Loucy (cell line): ENCODE measurements around the gene RAB44.

ENCODE experiments used
- H2AFZ ChIP-seq: fragments of 200-600 bp; sonication (generic); 2 replicates; pipeline ENCODE4 v1.6.0; 2016; ENCODE audit warnings: antibody characterized with exemption, mild to moderate bottlenecking, low read length, moderate library complexity
- H3F3A ChIP-seq: fragments of 200-600 bp; 2 replicates; pipeline ENCODE4 v1.6.0; 2016; ENCODE audit warnings: antibody characterized with exemption, low read depth, mild to moderate bottlenecking
- H3K27me3 ChIP-seq: fragments of 200-600 bp; sonication (generic); 2 replicates; pipeline ENCODE4 v1.6.1; 2014; ENCODE audit warnings: low read length, mild to moderate bottlenecking; ENCODE audit not compliant: insufficient read depth, poor library complexity, severe bottlenecking
- H3K36me3 ChIP-seq: fragments of 200-600 bp; sonication (generic); 2 replicates; pipeline ENCODE4 v1.6.1; 2016; ENCODE audit warnings: low read length; ENCODE audit not compliant: insufficient read depth
- H3K4me1 ChIP-seq: fragments of 200-600 bp; sonication (generic); 2 replicates; pipeline ENCODE4 v1.5.1; 2014; ENCODE audit warnings: low read length, mild to moderate bottlenecking; ENCODE audit not compliant: insufficient read depth, poor library complexity, severe bottlenecking
- H3K4me2 ChIP-seq: fragments of 200-600 bp; sonication (generic); 2 replicates; pipeline ENCODE4 v1.6.0; 2014; ENCODE audit warnings: antibody characterized with exemption, low read length, low read depth, mild to moderate bottlenecking; ENCODE audit not compliant: poor library complexity, severe bottlenecking
- H3K4me3 ChIP-seq: fragments of 200-600 bp; sonication (generic); 2 replicates; pipeline ENCODE4 v1.5.1; 2014; ENCODE audit warnings: low read length, mild to moderate bottlenecking, mixed read lengths; ENCODE audit not compliant: poor library complexity, severe bottlenecking
- H3K79me2 ChIP-seq: fragments of 200-600 bp; sonication (generic); 2 replicates; pipeline ENCODE4 v1.6.1; 2014; ENCODE audit warnings: low read length; ENCODE audit not compliant: insufficient read depth
- H3K9ac ChIP-seq: fragments of 200-600 bp; sonication (generic); 2 replicates; pipeline ENCODE4 v1.6.0; 2014; ENCODE audit warnings: mild to moderate bottlenecking, low read depth, low read length, moderate library complexity; ENCODE audit not compliant: poor library complexity, severe bottlenecking
- H3K9me2 ChIP-seq: fragments of 200-600 bp; sonication (generic); replicated peaks from 2 replicates; pipeline ENCODE4 v1.6.1; 2016; ENCODE audit warnings: low read depth, low read length, mixed read lengths
- H3K9me3 ChIP-seq: fragments of 200-600 bp; sonication (generic); 2 replicates; pipeline ENCODE4 v1.6.1; 2014; ENCODE audit warnings: mild to moderate bottlenecking, antibody characterized with exemption, low read length, low read depth; ENCODE audit not compliant: insufficient read depth
- H4K20me1 ChIP-seq: fragments of 200-600 bp; sonication (generic); 2 replicates; pipeline ENCODE4 v1.6.0; 2014; ENCODE audit warnings: antibody characterized with exemption, low read length, mild to moderate bottlenecking; ENCODE audit not compliant: insufficient read depth, poor library complexity, severe bottlenecking
- CTCF ChIP-seq: fragments of 200-600 bp; sonication (generic); conservative IDR thresholded peaks from 2 replicates; pipeline ENCODE4 v1.5.1; 2014; ENCODE audit warnings: mild to moderate bottlenecking, antibody characterized with exemption, low read length
- EZH2phosphoT487 ChIP-seq: fragments of 200-600 bp; IDR thresholded peaks from 2 replicates; pipeline ENCODE4 v1.6.1; 2018; ENCODE audit warnings: antibody characterized with exemption, mild to moderate bottlenecking, moderate library complexity, borderline replicate concordance

RAB44 gene

GRCh38 chr6:36662380-36662779, 35.2 kb upstream of the RAB44 start:
- H4K20me1 ChIP-seq = no peaks in the 10 kb centered on the region
- no peaks in the 10 kb centered on the region for H3K36me3 ChIP-seq
- no peaks in the 10 kb centered on the region for H3K27me3 ChIP-seq
- H3F3A ChIP-seq = no peaks in the 10 kb centered on the region
- H3K9ac ChIP-seq = no peak overlapping the region
- no peaks in the 10 kb centered on the region for H3K9me2 ChIP-seq
- no peaks in the 10 kb centered on the region for H3K79me2 ChIP-seq
- H3K4me1 ChIP-seq = no peaks in the 10 kb centered on the region
- H2AFZ ChIP-seq = no peak overlapping the region
- no peak overlapping the region for H3K4me2 ChIP-seq
- H3K9me3 ChIP-seq = no peaks in the 10 kb centered on the region
- H3K4me3 ChIP-seq = no peak overlapping the region
- TF ChIP-seq EZH2phosphoT487 (no peak), CTCF (no peak)

GRCh38 chr6:36662827-36663256, 34.8 kb upstream of the RAB44 start:
- H3K4me2 ChIP-seq = no peak overlapping the region
- H3K79me2 ChIP-seq = no peaks in the 10 kb centered on the region
- no peaks in the 10 kb centered on the region for H3K36me3 ChIP-seq
- no peak overlapping the region for H2AFZ ChIP-seq
- H3K27me3 ChIP-seq = no peaks in the 10 kb centered on the region
- H3K9me2 ChIP-seq = no peaks in the 10 kb centered on the region
- TF ChIP-seq CTCF (no peak), EZH2phosphoT487 (no peak)
- H3K9ac ChIP-seq = no peak overlapping the region
- no peaks in the 10 kb centered on the region for H3K9me3 ChIP-seq
- H3K4me3 ChIP-seq = no peak overlapping the region
- H3K4me1 ChIP-seq = no peaks in the 10 kb centered on the region
- H3F3A ChIP-seq = no peaks in the 10 kb centered on the region
- H4K20me1 ChIP-seq = no peaks in the 10 kb centered on the region

GRCh38 chr6:36663504-36664446, 33.9 kb upstream of the RAB44 start:
- TF ChIP-seq EZH2phosphoT487 = no peak
- no peak for TF ChIP-seq CTCF
- Histone ChIP-seq H3F3A (no peaks in the 10 kb centered on the region), H3K4me1 (no peaks in the 10 kb centered on the region), H3K9me2 (no peaks in the 10 kb centered on the region), H3K4me2 (no peak overlapping the region), H3K27me3 (no peaks in the 10 kb centered on the region), H3K36me3 (no peaks in the 10 kb centered on the region), H3K9ac (no peak overlapping the region), H3K9me3 (no peaks in the 10 kb centered on the region), H2AFZ (no peak overlapping the region), H3K4me3 (no peak overlapping the region), H3K79me2 (no peaks in the 10 kb centered on the region), H4K20me1 (no peaks in the 10 kb centered on the region)
